ENCODE measurements around the gene OR4E1. TPM values are rescaled to one million over a fixed set of nuclear protein-coding genes. Genes with fewer than 3 reads are reported as not detected.
"Not testable (repeated sequence)": the region's sequence is repeated elsewhere in the genome, so short reads cannot be mapped to it uniquely, and the experiment has no call there.

The OR4E1 gene, protein sequence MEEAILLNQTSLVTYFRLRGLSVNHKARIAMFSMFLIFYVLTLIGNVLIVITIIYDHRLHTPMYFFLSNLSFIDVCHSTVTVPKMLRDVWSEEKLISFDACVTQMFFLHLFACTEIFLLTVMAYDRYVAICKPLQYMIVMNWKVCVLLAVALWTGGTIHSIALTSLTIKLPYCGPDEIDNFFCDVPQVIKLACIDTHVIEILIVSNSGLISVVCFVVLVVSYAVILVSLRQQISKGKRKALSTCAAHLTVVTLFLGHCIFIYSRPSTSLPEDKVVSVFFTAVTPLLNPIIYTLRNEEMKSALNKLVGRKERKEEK
- not detected for polyA plus RNA-seq (2012; ENCODE audit: insufficient read depth, insufficient read length)

GRCh38 chr14:21673718-21674117 lies at the start of gene OR4E1:
Gene OR4E1, minus strand, starts transcription at chr14:21673818. Its CDS starts 2,883 bp downstream, at chr14:21670935.
- H3K4me3 ChIP-seq (ENCODE audit: low read length): no peak within 1 kb of the TSS
- no peak for DNase-seq (ENCODE audit: low read depth, low spot score)

DNA sequence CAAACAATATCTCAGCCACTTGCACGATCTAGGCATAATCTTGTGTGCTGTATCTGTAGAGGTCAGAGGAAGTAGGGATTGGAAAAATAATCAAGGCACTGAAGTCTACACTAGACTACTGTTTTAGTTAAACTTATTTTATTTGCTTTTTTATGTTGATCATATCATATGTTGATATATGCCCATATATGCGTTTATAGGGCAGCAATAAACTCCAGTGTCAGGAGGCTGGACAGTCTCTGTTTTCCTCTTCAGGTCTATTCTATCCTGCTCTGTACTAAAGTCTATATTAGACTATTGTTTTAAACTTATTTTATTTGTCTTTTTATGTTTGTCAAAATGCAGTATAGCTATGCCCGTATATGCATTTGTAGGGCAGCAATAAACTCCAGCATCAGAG lies 47.9 kb upstream of the OR4E1 start:
- no peak overlapping the region for H3K4me3 ChIP-seq (ENCODE audit: low read length)
- no peak for DNase-seq (ENCODE audit: low read depth, low spot score)

GRCh38 chr14:21719841-21720240 lies 46.2 kb upstream of the OR4E1 start:
- no peak for DNase-seq (ENCODE audit: low read depth, low spot score)
- H3K4me3 ChIP-seq (ENCODE audit: low read length): no peak overlapping the region

DNA sequence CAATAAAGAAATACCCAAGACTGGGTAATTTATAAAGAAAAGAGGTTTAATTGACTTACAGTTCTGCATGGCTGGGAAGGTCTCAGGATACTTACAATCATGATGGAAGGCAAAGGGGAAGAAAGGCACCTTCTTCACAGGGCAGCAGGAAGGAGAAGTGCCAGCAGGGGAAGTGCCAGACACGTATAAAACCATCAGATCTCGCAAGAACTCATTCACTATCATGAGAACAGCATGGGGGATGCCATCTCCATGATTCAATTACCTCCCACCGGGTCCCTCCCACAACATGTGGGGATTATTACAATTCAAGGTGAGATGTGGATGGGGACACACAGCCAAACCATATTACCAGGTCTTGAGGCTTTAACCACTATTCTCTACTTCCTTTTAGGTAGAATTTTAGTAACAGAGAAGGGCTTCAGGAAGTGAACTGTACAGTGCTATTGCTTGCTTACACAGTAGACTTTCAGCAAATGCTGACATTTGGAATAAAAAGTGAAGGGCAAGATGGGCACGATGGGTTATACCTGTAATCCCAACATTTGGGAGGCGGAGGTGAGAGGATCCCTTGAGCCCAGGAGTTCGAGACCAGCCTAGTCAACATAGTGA lies 40.8 kb upstream of the OR4E1 start:
- H3K4me3 ChIP-seq (ENCODE audit: low read length): no peak overlapping the region
- no peak for DNase-seq (ENCODE audit: low read depth, low spot score)

GRCh38 chr14:21712036-21712435 lies 38.4 kb upstream of the OR4E1 start:
- no peak for DNase-seq (ENCODE audit: low read depth, low spot score)
- H3K4me3 ChIP-seq (ENCODE audit: low read length): no peak overlapping the region

DNA sequence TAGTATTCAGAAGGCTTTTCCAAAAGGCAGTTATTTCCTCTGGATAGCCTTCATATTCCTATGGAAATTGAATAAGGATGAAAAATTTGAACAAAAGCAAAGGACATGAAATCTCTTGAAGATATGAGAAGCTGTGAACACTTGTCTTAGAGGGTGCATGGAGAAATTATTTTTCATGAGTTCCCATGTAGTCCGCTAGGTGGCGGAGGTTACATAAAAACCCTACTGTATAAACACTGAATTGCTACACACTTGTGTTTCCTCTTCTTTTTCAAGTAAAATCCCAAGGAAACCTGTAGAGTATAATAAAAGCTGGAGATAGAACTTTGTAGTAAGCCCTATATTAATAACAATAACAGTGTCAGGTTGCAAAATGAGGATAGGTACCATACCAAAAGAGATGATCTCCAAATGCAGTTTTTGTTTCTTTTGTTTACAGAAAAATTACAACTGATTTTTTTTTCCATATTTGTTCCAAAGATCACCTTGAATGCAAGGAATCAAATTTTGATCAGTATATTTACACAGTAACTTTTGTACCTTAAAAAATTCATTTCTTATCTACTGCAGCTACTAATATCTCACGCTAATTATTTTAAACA lies 37.8 kb upstream of the OR4E1 start:
- H3K4me3 ChIP-seq (ENCODE audit: low read length): no peak overlapping the region
- peak; percentile 60 for DNase-seq (ENCODE audit: low read depth, low spot score)

DNA sequence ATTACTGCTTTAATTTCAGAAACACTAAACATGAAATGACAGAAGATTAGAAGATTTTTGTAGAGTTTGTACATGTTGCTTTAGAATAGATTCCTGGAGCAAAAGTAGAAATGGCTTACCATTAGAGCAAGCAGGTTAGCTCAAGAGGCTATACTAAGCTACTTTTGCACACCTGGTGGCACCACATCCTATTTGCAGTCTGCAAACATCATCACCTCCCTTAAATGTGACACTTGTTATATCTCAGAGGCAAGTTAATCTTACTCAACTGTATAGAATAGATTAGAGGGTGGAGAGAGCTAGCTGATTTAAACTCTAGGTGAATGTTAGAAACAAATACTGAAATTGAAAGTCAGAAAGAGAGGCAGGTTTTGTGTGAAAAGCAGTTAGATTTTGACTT lies 30.7 kb upstream of the OR4E1 start:
- H3K4me3 ChIP-seq (ENCODE audit: low read length): no peak overlapping the region
- DNase-seq (ENCODE audit: low read depth, low spot score): no peak

GRCh38 chr14:21703357-21704326 lies 30.0 kb upstream of the OR4E1 start:
- no peak overlapping the region for H3K4me3 ChIP-seq (ENCODE audit: low read length)
- DNase-seq (ENCODE audit: low read depth, low spot score): no peak

- no peak for DNase-seq (ENCODE audit: low read depth, low spot score)
- H3K4me3 ChIP-seq (ENCODE audit: low read length): no peak overlapping the region
Observed at GRCh38 chr14:21702316-21702715, 28.7 kb upstream of the OR4E1 start.

- H3K4me3 ChIP-seq (ENCODE audit: low read length): no peak overlapping the region
- no peak for DNase-seq (ENCODE audit: low read depth, low spot score)
Observed at GRCh38 chr14:21699551-21699950, 25.9 kb upstream of the OR4E1 start.

DNA sequence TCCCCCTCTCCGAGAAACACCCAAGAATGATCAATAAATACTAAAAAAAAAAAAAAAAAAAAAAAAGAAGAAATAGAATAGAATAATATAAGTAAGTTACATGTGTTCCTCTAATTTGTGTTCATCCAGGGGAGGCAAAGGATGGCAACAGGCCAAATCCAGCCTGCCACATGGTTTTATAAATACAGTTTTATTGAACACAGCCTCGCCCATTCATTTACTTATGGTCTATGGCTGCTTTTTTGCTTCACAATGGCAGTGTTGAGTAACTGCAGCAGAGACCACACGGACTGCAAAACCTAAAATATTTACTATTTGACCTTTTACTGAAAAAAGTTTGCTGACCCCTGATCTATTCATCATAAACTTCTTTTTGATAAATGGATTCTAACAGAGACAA lies 24.9 kb upstream of the OR4E1 start:
- not testable (repeated sequence) for H3K4me3 ChIP-seq (ENCODE audit: low read length); DNase-seq (ENCODE audit: low read depth, low spot score)

DNA sequence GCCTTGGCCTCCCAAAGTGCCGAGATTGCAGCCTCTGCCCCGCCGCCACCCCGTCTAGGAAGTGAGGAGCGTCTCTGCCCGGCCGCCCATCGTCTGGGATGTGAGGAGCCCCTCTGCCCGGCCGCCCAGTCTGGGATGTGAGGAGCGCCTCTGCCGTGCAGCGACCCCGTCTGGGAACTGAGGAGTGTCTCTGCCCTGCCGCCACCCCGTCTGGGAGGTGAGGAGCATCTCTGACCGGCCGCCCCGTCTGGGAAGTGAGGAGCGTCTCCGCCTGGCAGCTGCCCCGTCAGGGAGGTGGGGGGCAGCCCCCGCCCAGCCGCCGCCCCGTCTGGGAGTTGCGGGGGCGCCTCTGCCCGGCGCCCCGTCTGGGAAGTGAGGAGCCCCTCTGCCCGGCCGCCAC lies 24.0 kb upstream of the OR4E1 start:
- H3K4me3 ChIP-seq (ENCODE audit: low read length); DNase-seq (ENCODE audit: low read depth, low spot score): not testable (repeated sequence)

DNA sequence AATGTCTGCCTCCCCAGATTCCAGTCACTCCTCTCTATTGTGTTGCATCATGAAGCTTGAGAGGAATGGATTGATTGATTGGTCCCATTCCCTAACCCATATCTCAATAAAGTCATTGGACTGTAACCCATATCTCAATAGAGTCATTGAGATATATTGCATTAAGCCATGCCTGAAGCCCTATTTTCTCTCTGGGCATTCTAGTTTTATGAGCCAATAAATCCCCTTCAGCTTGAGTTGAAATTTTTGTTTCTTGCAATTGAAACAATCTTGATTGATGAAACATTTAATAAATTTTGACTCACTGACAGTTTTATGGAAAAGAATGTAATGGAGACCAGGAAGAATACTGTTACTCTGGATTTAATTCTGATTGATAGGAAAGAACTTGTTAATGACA lies 20.8 kb upstream of the OR4E1 start:
- no peak overlapping the region for H3K4me3 ChIP-seq (ENCODE audit: low read length)
- no peak for DNase-seq (ENCODE audit: low read depth, low spot score)

GRCh38 chr14:21686468-21686867 lies 12.8 kb upstream of the OR4E1 start:
- DNase-seq (ENCODE audit: low read depth, low spot score): no peak
- no peak overlapping the region for H3K4me3 ChIP-seq (ENCODE audit: low read length)

DNA sequence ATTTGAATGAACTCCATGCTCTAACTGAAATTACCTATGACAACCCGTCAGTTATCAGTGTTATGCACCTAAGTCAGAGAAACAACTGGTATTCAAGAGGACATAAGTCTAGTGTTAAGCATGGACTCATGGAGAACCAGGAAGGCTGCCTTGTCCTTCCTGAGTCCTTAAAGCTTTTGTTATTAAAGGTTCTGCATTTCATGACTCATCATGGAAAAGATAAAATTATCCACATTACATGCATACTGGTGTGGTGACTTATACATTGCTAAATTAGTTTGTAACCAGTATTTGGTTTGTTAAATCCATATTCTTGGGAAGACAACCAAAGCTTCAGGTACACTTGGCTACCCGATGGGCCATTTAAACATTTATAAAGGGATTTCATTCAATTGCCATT lies 6.5 kb upstream of the OR4E1 start:
- DNase-seq (ENCODE audit: low read depth, low spot score): no peak
- H3K4me3 ChIP-seq (ENCODE audit: low read length): no peak overlapping the region

DNA sequence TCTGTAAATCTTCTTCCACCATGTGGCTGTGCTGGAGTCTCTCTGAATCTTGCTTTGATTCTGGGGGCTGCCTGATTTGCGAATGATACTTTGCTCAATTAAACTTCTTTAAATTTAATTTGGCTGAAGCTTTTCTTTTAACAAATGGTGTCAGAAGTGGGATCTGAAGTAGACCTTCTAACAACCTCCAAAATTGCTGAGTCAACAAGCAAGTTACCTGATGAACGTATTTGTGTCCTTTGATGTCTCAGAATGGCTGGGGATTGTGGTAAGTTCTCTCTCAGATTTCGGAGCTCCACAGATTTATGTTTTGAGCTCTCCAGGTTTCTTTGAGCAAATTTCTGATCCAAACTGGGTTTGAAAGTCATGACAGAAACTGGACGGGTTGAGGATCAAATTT lies 1.9 kb upstream of the OR4E1 start:
- no peak for DNase-seq (ENCODE audit: low read depth, low spot score)
- H3K4me3 ChIP-seq (ENCODE audit: low read length): no peak overlapping the region

DNA sequence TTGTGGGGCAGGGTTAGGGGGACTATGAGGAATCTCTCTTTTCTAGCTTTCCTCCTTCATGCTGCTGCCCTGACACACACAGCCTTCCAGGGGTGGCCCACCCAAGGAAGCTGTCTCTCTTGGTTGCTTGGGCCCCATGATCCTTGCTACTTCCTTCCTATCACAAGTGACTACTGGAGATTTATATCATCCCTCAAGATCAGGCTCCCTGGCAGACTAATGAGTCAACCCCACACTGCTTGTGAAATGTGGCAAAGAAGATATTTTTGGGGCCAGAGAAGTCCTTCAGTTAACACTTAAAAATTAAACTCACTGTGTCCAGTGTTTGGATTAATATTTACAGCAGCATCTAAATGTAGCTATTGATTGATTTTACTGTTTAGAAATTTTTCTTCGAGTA lies 1.5 kb downstream of the OR4E1 start:
- no peak overlapping the region for H3K4me3 ChIP-seq (ENCODE audit: low read length)
- no peak for DNase-seq (ENCODE audit: low read depth, low spot score)

DNA sequence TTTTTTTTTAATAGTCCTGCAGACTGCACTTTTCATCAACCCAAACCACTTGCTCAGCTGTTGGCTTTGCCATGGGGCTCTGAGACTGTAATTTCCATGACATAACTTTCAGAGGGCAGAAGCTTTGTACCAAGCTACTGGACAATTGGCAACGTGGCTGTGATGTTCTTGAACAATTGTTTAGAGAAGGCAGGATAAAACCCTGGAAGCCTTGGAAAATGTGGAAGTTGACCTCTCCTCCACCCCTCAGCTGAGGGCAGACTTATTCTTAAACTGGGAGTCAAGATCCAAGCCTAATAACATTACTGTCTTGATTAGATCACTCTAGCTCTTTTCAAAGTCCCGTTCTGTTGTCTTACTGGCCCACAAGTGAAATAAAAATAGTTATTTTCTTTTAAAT lies 2.2 kb downstream of the OR4E1 start:
- no peak for DNase-seq (ENCODE audit: low read depth, low spot score)
- no peak overlapping the region for H3K4me3 ChIP-seq (ENCODE audit: low read length)

GRCh38 chr14:21669284-21669683 lies 4.3 kb downstream of the OR4E1 start:
- no peak for DNase-seq (ENCODE audit: low read depth, low spot score)
- H3K4me3 ChIP-seq (ENCODE audit: low read length): no peak overlapping the region

Data from Jurkat, Clone E6-1 (cell line).